Measurements from ENCODE around the gene ATP2B2. TPM values are rescaled to one million over a fixed set of nuclear protein-coding genes. Genes with fewer than 3 reads are reported as not detected.

ATP2B2 gene
- total RNA-seq, 8 experiments from 2014 or later = 0.04 to 3.5 (median 0.73) TPM

GRCh38 chr3:10466186-10466585, 39.2 kb downstream of the ATP2B2 start:
- 13 to 82% (median 65%) methylated on average over 2 to 4 of the region's 5 CpGs; no CpG with 5 or more reads in 4 of the 10 experiments for WGBS, 10 experiments
- H3K27ac ChIP-seq = no peak overlapping the region
- in situ Hi-C loops (cut with MboI; ENCODE audit: low pct_unique_long_range_greater_than_20kb in 2 of 9, low sequenced_read_pairs in 9 of 9, unreplicated experiment in 9 of 9) = no loop called here
- ATAC-seq (replicated peaks in 6 of 8) = no peak
- H3K4me3 ChIP-seq = no peak overlapping the region
- H3K4me1 ChIP-seq (replicated peaks in 1 of 2) = peaks cover 8 to 19% of the 10 kb centered on the region in 2 donors

GRCh38 chr3:10465161-10465560, 40.2 kb downstream of the ATP2B2 start:
- 0 to 40% (median 0%) methylated on average over 1 of the region's 1 CpG; no CpG with 5 or more reads in 5 of the 10 experiments for WGBS, 10 experiments
- no peak overlapping the region for H3K4me3 ChIP-seq
- no peak overlapping the region for H3K27ac ChIP-seq
- H3K4me1 ChIP-seq (replicated peaks in 1 of 2) = peaks cover 3 to 8% of the 10 kb centered on the region in 2 donors
- ATAC-seq (replicated peaks in 6 of 8) = no peak
- in situ Hi-C loops (cut with MboI; ENCODE audit: low pct_unique_long_range_greater_than_20kb in 2 of 9, low sequenced_read_pairs in 9 of 9, unreplicated experiment in 9 of 9) = no loop called here

GRCh38 chr3:10463533-10464434, 41.6 kb downstream of the ATP2B2 start:
- in situ Hi-C loops (cut with MboI; ENCODE audit: low pct_unique_long_range_greater_than_20kb in 2 of 9, low sequenced_read_pairs in 9 of 9, unreplicated experiment in 9 of 9) = no loop called here
- H3K27ac ChIP-seq = no peak overlapping the region
- H3K4me3 ChIP-seq = no peak overlapping the region
- peak in 3 of 8 experiments; percentile 30 to 58 (median 47) for ATAC-seq (replicated peaks in 6 of 8)
- WGBS, 10 experiments = 85 to 100% (median 100%) methylated on average over 1 to 6 of the region's 21 CpGs; no CpG with 5 or more reads in 7 of the 10 experiments
- H3K4me1 ChIP-seq (replicated peaks in 1 of 2) = peaks cover 3 to 8% of the 10 kb centered on the region in 2 donors

GRCh38 chr3:10462641-10463532, 42.5 kb downstream of the ATP2B2 start:
- in situ Hi-C loops (cut with MboI; ENCODE audit: low pct_unique_long_range_greater_than_20kb in 2 of 9, low sequenced_read_pairs in 9 of 9, unreplicated experiment in 9 of 9) = no loop called here
- Histone ChIP-seq H3K4me3 (no peak overlapping the region), H3K27ac (no peak overlapping the region), H3K4me1 (replicated peaks in 1 of 2) (peaks cover 3 to 8% of the 10 kb centered on the region in 2 donors)
- WGBS, 10 experiments = 30 to 87% (median 58%) methylated on average over 1 to 5 of the region's 10 CpGs
- no peak for ATAC-seq (replicated peaks in 6 of 8)

- no peak overlapping the region for H3K27ac ChIP-seq
- H3K4me1 ChIP-seq (replicated peaks in 1 of 2) = peaks cover 3 to 8% of the 10 kb centered on the region in 2 donors
- no peak overlapping the region for H3K4me3 ChIP-seq
- ATAC-seq (replicated peaks in 6 of 8) = no peak
- WGBS, 10 experiments = 20 to 86% (median 77%) methylated on average over 1 to 4 of the region's 4 CpGs
- in situ Hi-C loops (cut with MboI; ENCODE audit: low pct_unique_long_range_greater_than_20kb in 2 of 9, low sequenced_read_pairs in 9 of 9, unreplicated experiment in 9 of 9) = no loop called here
These were observed 44.3 kb downstream of the ATP2B2 start for GRCh38 chr3:10460951-10461545.

- Histone ChIP-seq H3K4me1 (replicated peaks in 1 of 2) (peaks cover 7 to 8% of the 10 kb centered on the region in 2 donors), H3K4me3 (no peak overlapping the region), H3K27ac (no peak overlapping the region)
- in situ Hi-C loops (cut with MboI; ENCODE audit: low pct_unique_long_range_greater_than_20kb in 2 of 9, low sequenced_read_pairs in 9 of 9, unreplicated experiment in 9 of 9) = no loop called here
- 7 to 57% (median 21%) methylated on average over 1 to 4 of the region's 5 CpGs; no CpG with 5 or more reads in 4 of the 10 experiments for WGBS, 10 experiments
- peak; percentile 50 to 99 (median 74) for ATAC-seq (replicated peaks in 6 of 8)
These were observed 45.2 kb downstream of the ATP2B2 start for GRCh38 chr3:10459954-10460754.

GRCh38 chr3:10457560-10457959, 47.8 kb downstream of the ATP2B2 start:
- Histone ChIP-seq H3K4me3 (no peak overlapping the region), H3K27ac (no peak overlapping the region), H3K4me1 (replicated peaks in 1 of 2) (peaks cover 0 to 4% of the 10 kb centered on the region in 2 donors)
- 0 to 86% (median 0%) methylated on average over 1 to 3 of the region's 3 CpGs; no CpG with 5 or more reads in 5 of the 10 experiments for WGBS, 10 experiments
- in situ Hi-C loops (cut with MboI; ENCODE audit: low pct_unique_long_range_greater_than_20kb in 2 of 9, low sequenced_read_pairs in 9 of 9, unreplicated experiment in 9 of 9) = no loop called here
- ATAC-seq (replicated peaks in 6 of 8) = no peak

- Histone ChIP-seq H3K4me3 (no peak overlapping the region), H3K27ac (no peak overlapping the region), H3K4me1 (replicated peaks in 1 of 2) (peaks cover 0 to 4% of the 10 kb centered on the region in 2 donors)
- 17 to 30% methylated on average over 2 of the region's 2 CpGs; no CpG with 5 or more reads in 8 of the 10 experiments for WGBS, 10 experiments
- in situ Hi-C loops (cut with MboI; ENCODE audit: low pct_unique_long_range_greater_than_20kb in 2 of 9, low sequenced_read_pairs in 9 of 9, unreplicated experiment in 9 of 9) = no loop called here
- no peak for ATAC-seq (replicated peaks in 6 of 8)
These were observed 48.4 kb downstream of the ATP2B2 start for GRCh38 chr3:10456981-10457380.

- ATAC-seq (replicated peaks in 6 of 8) = no peak
- Histone ChIP-seq H3K27ac (no peak overlapping the region), H3K4me1 (replicated peaks in 1 of 2) (peaks cover 0 to 4% of the 10 kb centered on the region in 2 donors), H3K4me3 (no peak overlapping the region)
- in situ Hi-C loops (cut with MboI; ENCODE audit: low pct_unique_long_range_greater_than_20kb in 2 of 9, low sequenced_read_pairs in 9 of 9, unreplicated experiment in 9 of 9) = no loop called here
These were observed 49.9 kb downstream of the ATP2B2 start for GRCh38 chr3:10455545-10455914.

- Histone ChIP-seq H3K4me3 (no peak overlapping the region), H3K27ac (no peak overlapping the region)
- 0 to 40% methylated on average over 1 of the region's 1 CpG; no CpG with 5 or more reads in 8 of the 10 experiments for whole genome bisulfite sequencing, 10 experiments
These were observed 50.4 kb downstream of the ATP2B2 start for GRCh38 chr3:10454907-10455544.

GRCh38 chr3:10453431-10454163, 51.8 kb downstream of the ATP2B2 start:
- Histone ChIP-seq H3K27ac (no peak overlapping the region), H3K4me1 (replicated peaks in 1 of 2) (peaks cover 0 to 4% of the 10 kb centered on the region in 2 donors), H3K4me3 (no peak overlapping the region)
- 18 to 52% (median 32%) methylated on average over 1 to 6 of the region's 7 CpGs; no CpG with 5 or more reads in 4 of the 10 experiments for WGBS, 10 experiments
- in situ Hi-C loops (cut with MboI; ENCODE audit: low pct_unique_long_range_greater_than_20kb in 2 of 9, low sequenced_read_pairs in 9 of 9, unreplicated experiment in 9 of 9) = no loop called here
- no peak for ATAC-seq (replicated peaks in 6 of 8)

More at GRCh38 chr3:10454907-10455544, 50.4 kb downstream of the ATP2B2 start:
- ATAC-seq (replicated peaks in 6 of 8) = no peak
- in situ Hi-C loops (cut with MboI; ENCODE audit: low pct_unique_long_range_greater_than_20kb in 2 of 9, low sequenced_read_pairs in 9 of 9, unreplicated experiment in 9 of 9) = no loop called here
- H3K4me1 ChIP-seq (replicated peaks in 1 of 2) = peaks cover 0 to 4% of the 10 kb centered on the region in 2 donors
